ENCODE data around the gene OTUD4. TPM values are rescaled to one million over a fixed set of nuclear protein-coding genes. Genes with fewer than 3 reads are reported as not detected.
"Not testable (repeated sequence)": the region's sequence is repeated elsewhere in the genome, so short reads cannot be mapped to it uniquely, and the experiment has no call there.

Gene OTUD4, protein sequence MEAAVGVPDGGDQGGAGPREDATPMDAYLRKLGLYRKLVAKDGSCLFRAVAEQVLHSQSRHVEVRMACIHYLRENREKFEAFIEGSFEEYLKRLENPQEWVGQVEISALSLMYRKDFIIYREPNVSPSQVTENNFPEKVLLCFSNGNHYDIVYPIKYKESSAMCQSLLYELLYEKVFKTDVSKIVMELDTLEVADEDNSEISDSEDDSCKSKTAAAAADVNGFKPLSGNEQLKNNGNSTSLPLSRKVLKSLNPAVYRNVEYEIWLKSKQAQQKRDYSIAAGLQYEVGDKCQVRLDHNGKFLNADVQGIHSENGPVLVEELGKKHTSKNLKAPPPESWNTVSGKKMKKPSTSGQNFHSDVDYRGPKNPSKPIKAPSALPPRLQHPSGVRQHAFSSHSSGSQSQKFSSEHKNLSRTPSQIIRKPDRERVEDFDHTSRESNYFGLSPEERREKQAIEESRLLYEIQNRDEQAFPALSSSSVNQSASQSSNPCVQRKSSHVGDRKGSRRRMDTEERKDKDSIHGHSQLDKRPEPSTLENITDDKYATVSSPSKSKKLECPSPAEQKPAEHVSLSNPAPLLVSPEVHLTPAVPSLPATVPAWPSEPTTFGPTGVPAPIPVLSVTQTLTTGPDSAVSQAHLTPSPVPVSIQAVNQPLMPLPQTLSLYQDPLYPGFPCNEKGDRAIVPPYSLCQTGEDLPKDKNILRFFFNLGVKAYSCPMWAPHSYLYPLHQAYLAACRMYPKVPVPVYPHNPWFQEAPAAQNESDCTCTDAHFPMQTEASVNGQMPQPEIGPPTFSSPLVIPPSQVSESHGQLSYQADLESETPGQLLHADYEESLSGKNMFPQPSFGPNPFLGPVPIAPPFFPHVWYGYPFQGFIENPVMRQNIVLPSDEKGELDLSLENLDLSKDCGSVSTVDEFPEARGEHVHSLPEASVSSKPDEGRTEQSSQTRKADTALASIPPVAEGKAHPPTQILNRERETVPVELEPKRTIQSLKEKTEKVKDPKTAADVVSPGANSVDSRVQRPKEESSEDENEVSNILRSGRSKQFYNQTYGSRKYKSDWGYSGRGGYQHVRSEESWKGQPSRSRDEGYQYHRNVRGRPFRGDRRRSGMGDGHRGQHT
- total RNA-seq, result 23.6 and 38.9 TPM in 2 replicates

- DNase-seq (ENCODE audit: extremely low read depth, low read depth, low spot score), result no peak
Observed at GRCh38 chr4:145180298-145181090, at the start of gene OTUD4. Gene OTUD4, minus strand, starts transcription at chr4:145180589. Its CDS starts 616 bp downstream, at chr4:145179973.

DNA sequence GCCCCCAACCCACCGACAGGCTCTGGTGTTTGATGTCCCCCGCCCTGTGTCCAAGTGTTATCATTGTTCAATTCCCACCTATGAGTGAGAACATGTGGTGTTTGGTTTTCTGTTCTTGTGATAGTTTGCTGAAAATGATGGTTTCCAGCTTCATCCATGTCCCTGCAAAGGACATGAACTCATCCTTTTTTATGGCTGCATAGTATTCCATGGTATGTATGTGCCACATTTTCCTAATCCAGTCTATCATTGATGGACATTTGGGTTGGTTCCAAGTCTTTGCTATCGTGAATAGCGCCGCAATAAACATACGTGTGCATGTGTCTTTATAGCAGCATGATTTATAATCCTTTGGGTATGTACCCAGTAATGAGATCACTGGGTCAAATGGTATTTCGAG lies 42.8 kb upstream of the OTUD4 start:
- DNase-seq (ENCODE audit: extremely low read depth, low read depth, low spot score), result not testable (repeated sequence)

DNA sequence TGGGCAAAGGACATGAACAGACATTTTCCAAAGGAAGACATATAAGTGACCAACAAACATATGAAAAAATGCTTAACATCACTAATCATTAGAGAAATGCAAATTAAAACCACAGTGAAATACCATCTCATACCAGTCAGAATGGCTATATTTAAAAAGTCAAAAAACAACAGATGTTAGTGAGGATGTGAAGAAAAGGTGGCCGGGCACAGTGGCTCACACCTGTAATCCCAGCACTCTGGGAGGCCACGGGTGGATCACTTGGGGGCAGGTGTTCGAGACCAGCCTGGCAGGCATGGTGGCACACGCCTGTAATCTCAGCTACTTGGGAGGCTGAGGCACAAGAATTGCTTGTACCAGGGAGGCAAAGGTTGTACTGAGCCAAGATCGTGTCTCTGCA lies 41.1 kb upstream of the OTUD4 start:
- DNase-seq (ENCODE audit: extremely low read depth, low read depth, low spot score), result not testable (repeated sequence)

- DNase-seq (ENCODE audit: extremely low read depth, low read depth, low spot score), result no peak
Observed at GRCh38 chr4:145219090-145219489, 38.7 kb upstream of the OTUD4 start.

DNA sequence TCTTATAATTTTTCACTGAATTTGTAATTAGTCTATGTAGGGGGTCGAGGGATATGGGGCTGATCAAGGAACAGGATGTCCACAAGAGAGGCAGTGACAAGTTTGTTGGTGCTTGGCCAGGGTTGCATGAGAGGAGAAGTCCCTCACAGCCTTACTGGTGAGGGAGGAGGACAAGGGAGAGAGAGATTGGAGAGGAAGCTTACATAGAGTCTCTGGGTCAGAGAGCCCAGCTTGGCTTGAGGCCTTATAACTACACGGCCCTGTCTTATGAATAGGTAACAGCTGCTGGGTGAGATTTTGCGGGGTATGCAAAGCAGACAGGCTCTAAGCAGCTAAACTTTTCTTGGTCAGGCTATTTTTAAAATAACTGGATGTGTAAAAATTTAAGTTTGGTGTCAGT lies 37.9 kb upstream of the OTUD4 start:
- DNase-seq (ENCODE audit: extremely low read depth, low read depth, low spot score), result no peak

- DNase-seq (ENCODE audit: extremely low read depth, low read depth, low spot score), result no peak
Observed at GRCh38 chr4:145217349-145217748, 37.0 kb upstream of the OTUD4 start.

- no peak for DNase-seq (ENCODE audit: extremely low read depth, low read depth, low spot score)
Observed at GRCh38 chr4:145216535-145216934, 36.1 kb upstream of the OTUD4 start.

DNA sequence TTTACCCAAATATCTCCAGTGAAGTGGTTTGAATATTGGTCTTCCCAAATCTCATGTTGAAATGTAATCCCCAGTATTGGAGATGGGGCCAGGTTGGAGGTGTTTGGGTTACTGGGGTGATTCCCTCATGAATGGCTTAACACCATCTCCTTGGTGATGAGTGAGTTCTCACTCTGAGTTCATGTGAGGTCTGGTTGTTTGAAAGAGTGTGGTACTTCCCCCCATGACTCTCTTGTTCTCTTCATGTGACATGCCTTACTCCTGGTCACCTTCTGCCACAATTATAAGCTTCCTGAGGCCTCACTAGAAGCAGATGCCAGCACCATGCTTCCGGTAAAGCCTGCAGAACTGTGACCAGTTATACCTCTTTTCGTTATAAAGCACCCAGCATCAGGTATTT lies 32.9 kb upstream of the OTUD4 start:
- DNase-seq (ENCODE audit: extremely low read depth, low read depth, low spot score), result no peak

GRCh38 chr4:145207934-145208333 lies 27.5 kb upstream of the OTUD4 start:
- no peak for DNase-seq (ENCODE audit: extremely low read depth, low read depth, low spot score)

- no peak for DNase-seq (ENCODE audit: extremely low read depth, low read depth, low spot score)
Observed at GRCh38 chr4:145203410-145203809, 23.0 kb upstream of the OTUD4 start.

DNA sequence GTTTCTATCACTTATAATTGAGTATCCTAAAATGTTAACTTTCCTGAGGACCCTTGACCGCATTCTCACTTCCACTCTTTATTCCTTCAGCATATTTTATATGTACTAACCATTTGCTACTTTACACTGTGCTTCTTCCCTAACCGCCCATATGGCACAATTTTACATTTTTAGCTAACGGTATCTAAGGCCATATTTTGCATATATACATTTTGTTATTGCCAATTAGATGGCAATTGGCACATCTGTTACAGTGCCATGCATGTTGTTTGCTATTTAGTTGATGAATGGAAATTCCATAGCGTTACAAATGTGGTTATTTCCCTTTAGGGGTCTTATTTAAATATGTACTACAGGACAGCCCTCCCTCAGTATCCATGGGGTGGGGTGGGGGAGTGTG lies 20.0 kb upstream of the OTUD4 start:
- no peak for DNase-seq (ENCODE audit: extremely low read depth, low read depth, low spot score)

DNA sequence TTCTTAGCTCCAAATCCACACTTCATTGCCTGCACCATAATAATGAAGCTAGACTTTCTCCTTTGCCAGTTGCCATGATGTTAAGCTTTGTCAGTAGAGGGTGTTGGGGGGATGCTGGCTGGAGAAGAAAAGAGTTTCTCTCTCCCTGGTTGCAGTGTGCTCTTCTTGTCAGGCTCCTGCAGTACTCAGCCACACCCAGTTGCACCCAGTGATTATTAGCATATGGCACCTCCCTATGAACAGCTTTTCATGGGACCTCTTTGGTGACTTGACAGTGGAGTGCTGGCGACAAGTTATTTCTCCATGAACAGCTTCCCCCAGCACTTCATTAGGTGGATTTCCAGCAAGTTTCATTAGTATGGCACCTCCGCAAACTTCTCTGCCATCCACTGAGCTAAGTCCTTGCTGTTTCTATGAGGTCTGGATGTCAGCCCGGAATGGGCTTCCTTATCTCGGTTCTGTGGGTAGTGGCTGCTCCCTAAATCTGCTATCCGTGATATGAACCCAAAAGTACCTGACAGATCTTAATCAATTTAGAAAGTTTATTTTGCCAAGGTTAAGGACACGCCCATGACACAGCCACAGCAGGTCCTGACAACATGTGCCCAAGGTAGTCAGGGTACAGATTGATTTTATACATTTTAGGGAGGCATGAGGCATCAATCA lies 18.8 kb upstream of the OTUD4 start:
- no peak for DNase-seq (ENCODE audit: extremely low read depth, low read depth, low spot score)

DNA sequence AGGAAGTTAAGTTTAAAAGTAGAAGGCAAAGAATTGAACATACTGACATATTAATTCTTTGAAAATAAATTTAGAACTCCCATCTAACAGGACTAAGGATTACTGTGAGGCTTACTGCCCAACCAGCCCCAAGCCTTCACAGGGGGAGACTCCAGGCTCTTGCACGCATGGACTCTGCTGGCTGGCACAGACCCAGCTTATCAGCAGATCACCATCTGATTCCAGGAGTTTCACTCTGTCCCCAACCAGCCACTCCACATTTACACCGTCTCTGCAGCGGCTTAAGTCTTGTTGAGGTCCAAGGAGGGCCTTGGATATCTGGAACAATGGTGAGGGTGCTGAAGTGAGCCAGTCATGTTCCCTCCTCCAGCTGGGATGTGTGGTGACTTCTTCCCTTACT lies 16.4 kb upstream of the OTUD4 start:
- DNase-seq (ENCODE audit: extremely low read depth, low read depth, low spot score), result no peak

GRCh38 chr4:145195167-145195952 lies 15.0 kb upstream of the OTUD4 start:
- no peak for DNase-seq (ENCODE audit: extremely low read depth, low read depth, low spot score)

- DNase-seq (ENCODE audit: extremely low read depth, low read depth, low spot score), result no peak
Observed at GRCh38 chr4:145189981-145190380, 9.6 kb upstream of the OTUD4 start.

DNA sequence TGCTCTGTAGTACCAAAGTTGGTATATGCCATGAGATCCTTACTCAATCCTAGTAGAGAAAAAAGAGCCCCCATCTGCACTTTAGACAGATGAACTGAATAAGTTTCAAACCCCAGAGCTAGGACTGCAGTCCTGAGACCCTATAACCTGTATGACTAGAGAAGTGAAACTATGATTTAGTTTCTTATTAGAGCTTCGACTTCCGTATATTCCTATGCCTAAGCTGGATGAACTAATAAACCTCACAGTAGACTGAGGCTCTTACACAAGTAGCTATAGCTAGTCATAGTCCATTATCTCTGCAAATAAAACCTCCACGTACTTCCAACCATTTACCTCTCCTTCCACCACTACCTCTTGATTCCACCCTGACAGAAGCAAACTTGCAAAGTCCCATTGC lies 6.3 kb upstream of the OTUD4 start:
- no peak for DNase-seq (ENCODE audit: extremely low read depth, low read depth, low spot score)

- DNase-seq (ENCODE audit: extremely low read depth, low read depth, low spot score), result no peak
Observed at GRCh38 chr4:145183581-145183980, 3.2 kb upstream of the OTUD4 start.

GRCh38 chr4:145183023-145183422 lies 2.6 kb upstream of the OTUD4 start:
- DNase-seq (ENCODE audit: extremely low read depth, low read depth, low spot score), result no peak

- no peak for DNase-seq (ENCODE audit: extremely low read depth, low read depth, low spot score)
Observed at GRCh38 chr4:145182222-145182621, 1.8 kb upstream of the OTUD4 start.
